HG03097 (cell line): Measurements from ENCODE around the gene NCOR2.

Experiments used
- ATAC-seq: cut with Tn5 transposase; IDR thresholded peaks from one replicate; pipeline ENCODE4 v1.9.1; 2021; ENCODE audit not compliant: unreplicated experiment, low FRiP score

NCOR2 gene

DNA sequence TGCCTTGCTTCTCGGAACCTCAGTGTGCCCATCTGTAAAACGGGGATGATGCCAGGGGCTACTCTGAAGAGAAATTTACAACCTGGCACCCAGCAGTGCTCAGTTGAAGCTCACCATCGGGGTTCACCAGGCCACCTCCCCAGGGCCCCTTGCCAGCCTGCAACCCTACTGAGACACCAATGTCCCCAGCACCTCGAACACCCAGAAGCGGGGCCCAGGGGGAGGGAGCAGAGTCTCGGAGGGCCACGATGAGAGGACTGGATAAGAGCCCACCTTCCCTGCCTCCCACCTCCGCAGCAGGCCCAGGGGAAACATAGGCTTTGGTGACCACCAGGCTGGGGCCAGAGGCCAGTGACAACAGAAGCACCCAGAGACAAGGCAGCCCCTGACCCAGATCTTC, 22.4 kb downstream of the NCOR2 start:
- ATAC-seq, result no peak

DNA sequence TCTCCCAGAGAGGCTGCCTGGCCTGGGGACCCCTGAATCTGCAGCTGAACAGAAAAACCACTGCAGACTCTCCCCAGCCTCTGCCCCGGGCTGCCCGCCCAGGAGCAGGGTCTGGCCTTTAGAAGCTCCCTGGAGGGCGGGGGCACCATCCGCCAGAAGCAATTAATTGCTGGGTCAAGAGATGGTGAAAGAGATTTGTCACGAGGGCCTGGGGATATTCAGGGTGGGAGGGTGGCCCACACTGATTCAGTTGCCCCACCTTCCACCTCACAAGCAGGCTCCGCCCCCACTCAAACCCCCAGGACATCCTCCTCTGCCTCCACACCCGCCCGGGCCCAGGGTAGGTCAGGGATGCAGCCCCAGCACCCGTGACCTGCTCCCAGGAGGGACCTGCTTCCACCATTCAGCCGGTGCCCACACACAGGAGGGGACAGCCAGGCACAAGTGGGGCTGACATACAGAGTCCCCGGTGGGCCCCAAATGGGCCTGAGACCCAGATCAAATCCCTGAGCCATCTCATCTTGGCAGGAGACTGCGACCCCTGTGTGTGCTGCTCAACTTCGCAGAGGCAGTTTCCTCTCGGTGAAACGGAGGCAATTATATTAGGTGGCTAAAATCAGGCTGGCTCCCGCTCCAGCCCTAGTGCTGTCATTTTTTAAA, 23.0 kb downstream of the NCOR2 start:
- no peak for ATAC-seq

- no peak for ATAC-seq
Measured at GRCh38 chr12:124543590-124544310, 23.7 kb downstream of the NCOR2 start.

- ATAC-seq, result no peak
Measured at GRCh38 chr12:124543052-124543589, 24.3 kb downstream of the NCOR2 start.

- ATAC-seq, result no peak
Measured at GRCh38 chr12:124542021-124542949, 25.1 kb downstream of the NCOR2 start.

DNA sequence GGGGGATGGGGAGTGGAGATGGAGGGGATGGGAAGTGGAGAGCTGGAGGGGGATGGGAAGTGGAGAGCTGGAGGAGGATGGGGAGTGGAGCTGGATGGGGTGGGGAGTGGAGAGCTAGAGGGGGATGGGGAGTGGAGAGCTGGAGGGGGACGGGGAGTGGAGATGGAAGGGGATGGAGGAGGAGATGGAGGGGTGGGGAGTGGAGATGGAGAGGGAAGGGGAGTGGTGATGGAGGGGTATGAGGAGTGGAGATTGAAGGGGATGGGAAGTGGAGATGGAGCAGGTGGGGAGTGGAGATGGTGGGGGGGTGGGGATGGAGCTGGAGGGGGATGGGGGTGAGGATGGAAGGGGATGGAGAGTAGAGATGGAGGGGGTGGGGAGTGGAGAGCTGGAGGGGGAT, 26.1 kb downstream of the NCOR2 start:
- ATAC-seq, result no peak

GRCh38 chr12:124539084-124540041, 28.0 kb downstream of the NCOR2 start:
- ATAC-seq, result no peak

GRCh38 chr12:124538194-124539082, 29.0 kb downstream of the NCOR2 start:
- ATAC-seq, result no peak

GRCh38 chr12:124537525-124538193, 29.8 kb downstream of the NCOR2 start:
- ATAC-seq, result no peak

DNA sequence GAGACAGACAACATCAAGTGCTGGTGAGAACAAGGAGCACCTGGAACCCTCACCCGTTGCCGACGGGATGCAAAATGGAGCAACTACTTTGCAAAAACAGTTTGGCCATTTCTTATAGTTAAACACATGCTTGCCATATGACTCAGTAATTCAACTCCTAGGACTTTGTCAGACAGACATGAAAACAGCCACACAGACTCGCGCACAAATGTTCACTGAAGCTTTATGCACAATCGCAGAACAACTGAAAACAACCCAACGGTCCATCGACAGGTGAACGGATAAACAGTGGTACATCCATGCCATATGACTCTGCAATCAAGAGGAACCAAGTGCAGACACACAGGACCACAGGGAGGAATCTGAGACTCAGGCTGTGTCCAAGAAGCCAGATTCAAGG, 30.8 kb downstream of the NCOR2 start:
- no peak for ATAC-seq

DNA sequence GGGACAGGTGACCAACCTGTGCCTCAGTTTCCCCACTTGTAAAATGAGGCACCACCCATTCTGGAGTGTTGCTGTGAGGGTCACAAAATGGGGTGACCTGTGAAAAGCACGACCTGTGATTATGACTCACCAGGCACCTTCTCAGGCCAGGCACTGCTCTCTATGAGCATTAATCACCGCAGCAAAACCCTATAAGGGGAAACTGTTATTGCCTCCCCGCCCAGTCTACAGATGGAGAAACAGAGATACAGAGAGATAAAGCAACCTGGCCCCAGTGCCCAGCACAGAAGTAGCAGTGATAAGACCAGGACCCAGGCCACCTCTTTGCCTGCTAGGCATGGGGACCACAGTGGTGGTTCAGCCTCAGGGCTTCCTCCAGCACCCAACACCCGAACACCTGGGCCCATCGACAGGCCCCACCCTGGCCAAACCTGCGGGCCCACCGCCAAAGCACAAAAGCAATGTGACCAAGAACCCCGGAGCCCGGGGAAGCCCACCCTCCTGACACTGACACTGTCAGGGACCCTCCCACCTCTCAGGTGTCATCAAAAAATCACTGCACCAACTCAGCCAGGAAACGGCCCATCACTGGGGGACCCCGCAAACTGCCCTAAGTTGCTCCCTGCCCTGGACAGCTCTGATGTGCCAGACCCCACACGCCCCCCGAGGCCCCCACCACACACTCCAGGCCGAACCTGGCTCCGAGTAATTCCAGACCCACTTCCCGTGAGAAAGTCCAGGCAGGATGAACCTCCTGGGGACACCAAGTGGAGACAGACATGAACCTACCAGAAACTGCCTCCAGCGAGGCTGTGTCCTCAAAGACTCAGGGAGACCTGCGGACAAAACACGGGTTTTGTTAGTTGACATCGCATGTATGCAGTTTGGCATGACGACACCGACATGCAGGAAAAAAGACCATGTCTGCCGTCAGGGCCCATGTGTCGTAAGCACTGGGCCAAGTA, 32.4 kb downstream of the NCOR2 start:
- ATAC-seq, result no peak

DNA sequence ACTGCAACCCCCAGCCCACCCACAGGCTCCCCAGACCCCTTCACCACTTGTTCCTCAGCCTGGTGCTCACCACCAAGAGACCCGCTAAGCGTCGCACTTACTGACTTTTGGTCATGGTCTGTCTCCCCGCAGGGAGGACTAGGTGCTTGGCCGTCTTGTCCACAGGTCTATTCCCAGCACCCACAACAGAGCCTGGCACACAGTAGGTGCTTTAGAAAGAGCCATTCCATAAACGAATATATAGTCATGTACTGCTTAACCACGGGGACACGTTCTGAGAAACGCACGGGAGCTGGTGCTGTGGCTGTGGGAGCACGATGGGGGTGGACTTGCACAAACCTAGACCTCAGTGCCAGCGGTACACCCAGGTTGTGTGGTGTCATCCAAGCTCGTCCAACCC, 34.0 kb downstream of the NCOR2 start:
- no peak for ATAC-seq

DNA sequence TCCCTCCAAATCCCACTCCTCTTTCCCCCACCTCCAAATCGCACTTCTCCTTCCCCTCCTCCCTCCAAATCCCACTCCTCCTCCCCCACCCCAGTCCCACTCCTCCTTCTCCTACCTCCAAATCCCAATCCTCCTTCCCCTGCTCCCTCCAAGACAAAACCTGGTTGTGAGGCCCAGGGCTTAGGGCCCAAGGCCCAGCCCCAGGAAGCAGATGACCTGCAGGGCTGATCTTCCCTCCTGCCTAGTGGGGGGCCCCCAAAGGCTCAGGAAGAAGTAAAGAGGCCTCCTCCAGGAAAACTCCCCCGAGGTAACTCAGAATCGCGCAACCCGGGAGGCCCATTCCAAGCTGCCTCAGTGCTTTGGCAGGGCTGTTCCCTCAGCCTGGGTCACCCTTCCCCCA, 34.4 kb downstream of the NCOR2 start:
- ATAC-seq, result no peak

- no peak for ATAC-seq
Measured at GRCh38 chr12:124532331-124532750, 35.1 kb downstream of the NCOR2 start.

DNA sequence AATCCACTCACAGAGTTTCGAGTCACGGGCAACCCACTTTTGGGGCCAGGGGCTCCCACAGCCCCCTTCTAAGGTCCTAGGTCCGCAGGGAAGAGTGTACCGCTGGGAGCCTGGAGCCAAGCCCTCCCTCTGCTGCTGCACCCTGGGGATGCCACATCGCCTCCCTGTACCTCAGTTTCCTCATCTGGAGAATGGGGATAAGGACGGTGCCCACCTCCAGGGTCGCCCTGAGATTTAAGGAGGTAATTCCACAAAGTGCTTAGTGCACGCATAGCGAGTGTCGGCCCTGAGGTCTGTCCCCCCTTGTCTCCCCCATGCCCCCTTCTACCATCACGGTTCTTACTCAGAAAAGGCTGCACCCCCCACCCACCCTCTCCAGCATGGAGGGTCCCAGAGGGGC, 35.5 kb downstream of the NCOR2 start:
- no peak for ATAC-seq

DNA sequence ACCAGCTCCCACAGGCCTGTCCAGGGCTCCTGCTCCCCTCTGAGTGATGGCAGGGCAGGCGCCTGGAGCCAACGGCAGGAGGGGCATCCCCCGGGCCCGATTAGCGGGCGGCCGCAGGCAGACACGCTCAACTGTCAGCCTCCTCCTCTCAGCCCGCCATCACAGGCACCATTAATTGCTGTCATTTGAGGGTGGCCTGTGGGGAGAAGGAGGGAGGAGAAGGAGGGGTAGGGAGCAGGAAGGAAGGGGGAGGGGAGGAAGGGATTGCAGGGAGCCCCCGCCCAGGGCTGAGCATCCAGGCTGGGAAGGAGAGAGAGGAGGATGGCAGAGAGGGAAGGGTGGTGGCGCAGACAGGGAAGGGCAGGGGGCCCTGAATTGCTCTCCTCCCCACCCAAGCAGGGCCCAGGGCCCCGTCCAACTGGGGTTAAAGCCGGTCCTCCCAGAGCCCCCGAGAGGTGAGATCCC, 36.1 kb downstream of the NCOR2 start:
- ATAC-seq, result no peak

GRCh38 chr12:124530637-124531263, 36.7 kb downstream of the NCOR2 start:
- ATAC-seq, result no peak
